ENCODE measurements around the gene HIPK2.

DNA sequence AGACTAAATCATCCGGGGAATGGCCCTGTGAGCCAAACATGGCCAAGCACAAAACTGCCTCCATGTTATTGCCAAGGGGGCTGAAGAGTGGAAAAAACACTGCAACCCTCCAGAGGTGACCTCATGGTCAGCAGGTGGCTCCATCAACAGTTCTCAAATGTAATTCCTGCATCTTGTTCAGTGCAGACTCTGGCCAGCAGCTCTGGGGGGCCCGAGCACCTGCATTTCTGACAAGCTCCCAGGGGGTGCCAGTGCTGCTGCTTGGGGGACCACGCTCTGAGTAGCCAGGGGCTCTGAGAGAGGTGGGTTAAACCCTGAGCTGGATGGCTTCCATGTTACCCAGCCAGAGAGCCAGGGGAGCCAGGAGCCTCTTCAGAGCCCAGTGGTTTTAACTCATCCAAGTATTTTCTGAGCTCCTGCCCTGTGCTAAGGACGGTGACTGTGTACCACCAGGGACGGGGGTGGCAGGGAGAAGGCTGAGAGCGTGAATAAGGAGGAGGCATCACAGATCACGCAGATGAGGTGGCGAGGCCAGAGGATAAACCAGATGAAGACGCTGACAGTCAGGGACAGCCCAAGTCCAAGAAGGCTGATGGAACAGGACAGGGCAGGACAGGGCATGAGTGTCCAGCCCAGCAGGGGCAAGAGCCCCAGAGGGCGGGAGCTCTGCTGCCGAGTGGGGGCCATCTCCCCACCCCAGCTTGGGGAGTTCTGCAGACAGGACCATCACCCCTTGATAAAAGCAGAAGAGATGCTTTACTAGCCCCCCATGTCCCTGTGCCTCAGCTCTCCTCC lies 201.4 kb downstream of the HIPK2 start:
- TF ChIP-seq, protein P1, sequence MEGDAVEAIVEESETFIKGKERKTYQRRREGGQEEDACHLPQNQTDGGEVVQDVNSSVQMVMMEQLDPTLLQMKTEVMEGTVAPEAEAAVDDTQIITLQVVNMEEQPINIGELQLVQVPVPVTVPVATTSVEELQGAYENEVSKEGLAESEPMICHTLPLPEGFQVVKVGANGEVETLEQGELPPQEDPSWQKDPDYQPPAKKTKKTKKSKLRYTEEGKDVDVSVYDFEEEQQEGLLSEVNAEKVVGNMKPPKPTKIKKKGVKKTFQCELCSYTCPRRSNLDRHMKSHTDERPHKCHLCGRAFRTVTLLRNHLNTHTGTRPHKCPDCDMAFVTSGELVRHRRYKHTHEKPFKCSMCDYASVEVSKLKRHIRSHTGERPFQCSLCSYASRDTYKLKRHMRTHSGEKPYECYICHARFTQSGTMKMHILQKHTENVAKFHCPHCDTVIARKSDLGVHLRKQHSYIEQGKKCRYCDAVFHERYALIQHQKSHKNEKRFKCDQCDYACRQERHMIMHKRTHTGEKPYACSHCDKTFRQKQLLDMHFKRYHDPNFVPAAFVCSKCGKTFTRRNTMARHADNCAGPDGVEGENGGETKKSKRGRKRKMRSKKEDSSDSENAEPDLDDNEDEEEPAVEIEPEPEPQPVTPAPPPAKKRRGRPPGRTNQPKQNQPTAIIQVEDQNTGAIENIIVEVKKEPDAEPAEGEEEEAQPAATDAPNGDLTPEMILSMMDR (conservative IDR thresholded peaks at IDR 0.05; ENCODE audit: low read length) = no peak
- no peak for TF ChIP-seq EZH2phosphoT487 (IDR thresholded peaks at IDR 0.05; ENCODE audit: borderline replicate concordance, low read depth, low read length)
